ENCODE results near the gene MISP. TPM values are rescaled to one million over a fixed set of nuclear protein-coding genes. Genes with fewer than 3 reads are reported as not detected.

MISP gene
- total and polyA plus RNA-seq, 2 of the 8 experiments (the other 6 are each of a cell fraction or from before 2014, with no cell fraction given) = 0.43 to 0.45 TPM

GRCh38 chr19:754530-754929, 3.6 kb downstream of the MISP start:
- WGBS, 2 experiments (ENCODE audit: extremely low coverage in 1 of 2, insufficient coverage in 1 of 2, insufficient read length in 1 of 2, insufficient replicate concordance in 2 of 2, low coverage in 1 of 2, low lambda C conversion rate in 2 of 2, missing lambda C conversion rate in 1 of 2) = 90% methylated on average over 9 of the region's 9 CpGs; no CpG with 5 or more reads in 1 of the 2 experiments
- Histone ChIP-seq H3K4me1 (replicated peaks in 1 of 4; ENCODE audit: control insufficient read depth in 3 of 4, insufficient read depth in 4 of 4, low read length in 3 of 4) (peaks cover 0 to 5% (median 3%) of the 10 kb centered on the region in 4 experiments; a peak in 3 of 7 replicates), H2BK20ac (ENCODE audit: low read length) (no peak overlapping the region), H3K9ac (replicated peaks in 1 of 4; ENCODE audit: extremely low read depth in 1 of 4, low read depth in 3 of 4, low read length in 3 of 4) (no peak overlapping the region), H2BK12ac (ENCODE audit: low read depth, low read length) (no peak overlapping the region), H3K23me2 (ENCODE audit: low read depth, low read length) (no peaks in the 10 kb centered on the region), H2AK5ac (ENCODE audit: low read depth, low read length) (no peak overlapping the region), H3K4ac (replicated peaks; ENCODE audit: insufficient read length, low read depth, low read length) (no peak overlapping the region), H3K4me2 (ENCODE audit: insufficient read depth in 1 of 2, low read depth in 2 of 2, low read length in 2 of 2) (no peak overlapping the region), H3K9me3 (ENCODE audit: insufficient read depth in 2 of 2, low read depth in 1 of 2, low read length in 1 of 2) (peaks cover 2 to 21% of the 10 kb centered on the region in 2 experiments; a peak in 1 of 4 replicates), H3K27me3 (replicated peaks in 1 of 4; ENCODE audit: control insufficient read depth in 3 of 4, extremely low read depth in 1 of 4, insufficient read depth in 3 of 4, low read length in 3 of 4) (no peaks in the 10 kb centered on the region), H4K20me1 (replicated peaks in 1 of 2; ENCODE audit: control insufficient read depth in 1 of 2, insufficient read depth in 2 of 2, low read length in 2 of 2) (no peaks in the 10 kb centered on the region), H3K27ac (ENCODE audit: low read depth, low read length) (no peak overlapping the region), H4K8ac (ENCODE audit: extremely low read depth, insufficient read depth, low read length) (no peak overlapping the region), H4K5ac (ENCODE audit: insufficient read length, low read depth, low read length) (no peak overlapping the region), H3K36me3 (ENCODE audit: control insufficient read depth in 2 of 4, insufficient read depth in 4 of 4, low read length in 3 of 4) (no peaks in the 10 kb centered on the region), H3K4me3 (ENCODE audit: extremely low read depth in 1 of 4, insufficient read depth in 2 of 4, low read depth in 3 of 4, low read length in 4 of 4) (no peak overlapping the region), H2AFZ (ENCODE audit: low read length) (no peak overlapping the region), H3K56ac (replicated peaks; ENCODE audit: insufficient read length, low read depth, low read length) (no peak overlapping the region), H3K14ac (ENCODE audit: insufficient read length) (no peak overlapping the region), H2BK120ac (replicated peaks; ENCODE audit: low read depth, low read length) (no peak overlapping the region), H3K79me1 (ENCODE audit: low read depth, low read length) (no peaks in the 10 kb centered on the region), H3K18ac (ENCODE audit: extremely low read depth, low read length) (no peak overlapping the region), H3K79me2 (ENCODE audit: control insufficient read depth in 1 of 2, insufficient read depth in 2 of 2, low read length in 2 of 2) (no peaks in the 10 kb centered on the region), H2BK15ac (ENCODE audit: low read length) (no peak overlapping the region; the same call in 1 of the 2 replicates), H3K23ac (ENCODE audit: insufficient read length) (no peak overlapping the region), H4K91ac (replicated peaks; ENCODE audit: insufficient read length, low read length) (no peak overlapping the region), H2BK5ac (ENCODE audit: low read depth, low read length) (no peak overlapping the region)
- FAIRE-seq (no peak), DNase-seq (ENCODE audit: low read depth in 1 of 2, low spot score in 2 of 2) (no peak)
- POLR2A ChIA-PET (ENCODE audit: partially characterized antibody) = interaction anchor here (1.3 kb wide), 1 partner anchor 91 kb away, joined by 4 read pairs; the partner anchor contains the start of gene RNF126
- CTCF ChIA-PET (ENCODE audit: partially characterized antibody) = interaction anchor here (1.0 to 1.8 kb wide), 3 partner anchors 15 to 83 kb away, joined by 4 to 5 read pairs (median 4); no protein-coding TSS in a partner anchor
- TF ChIP-seq FOSL1 (IDR thresholded peaks at IDR 0.05; ENCODE audit: insufficient read depth, low read depth, low read length) (no peak), RNF2 (IDR thresholded peaks at IDR 0.05; ENCODE audit: borderline replicate concordance, low read depth, low read length, missing control alignments, poor library complexity, severe bottlenecking) (no peak), TBP (IDR thresholded peaks at IDR 0.05; ENCODE audit: low read depth, low read length) (no peak), CHD1 (IDR thresholded peaks at IDR 0.05; ENCODE audit: low read depth, low read length) (no peak), GABPA (IDR thresholded peaks at IDR 0.05; ENCODE audit: borderline replicate concordance, insufficient read depth, low read length) (no peak), SP4 (IDR thresholded peaks at IDR 0.05; ENCODE audit: low read length) (no peak), KDM5A (IDR thresholded peaks at IDR 0.05; ENCODE audit: low read length) (no peak), HDAC6 (IDR thresholded peaks at IDR 0.05; ENCODE audit: low read depth, low read length) (no peak), HDAC2 (IDR thresholded peaks at IDR 0.05; ENCODE audit: borderline replicate concordance in 1 of 2, low read depth in 2 of 2, low read length in 2 of 2) (no peak), PHF8 (conservative IDR thresholded peaks at IDR 0.05; ENCODE audit: low read depth, low read length) (no peak), ASH2L (IDR thresholded peaks at IDR 0.05; ENCODE audit: low read length) (no peak), SIN3A (conservative IDR thresholded peaks at IDR 0.05 in 1 of 2, IDR thresholded peaks at IDR 0.05 in 1 of 2; ENCODE audit: low read depth in 1 of 2, low read length in 2 of 2) (no peak), BCL11A (IDR thresholded peaks at IDR 0.05; ENCODE audit: low read depth in 2 of 2, low read length in 2 of 2) (no peak), MAFK (IDR thresholded peaks at IDR 0.05; ENCODE audit: low read depth, low read length) (no peak)
